Activated CD8-positive, alpha-beta memory T cell treated with anti-CD3 and anti-CD28 coated beads for 36 hours (primary cell): ENCODE data around the gene COA7. TPM values are rescaled to one million over a fixed set of nuclear protein-coding genes. Genes with fewer than 3 reads are reported as not detected.
"Not testable (repeated sequence)": the region's sequence is repeated elsewhere in the genome, so short reads cannot be mapped to it uniquely, and the experiment has no call there.

Source experiments
- CTCF ChIA-PET: fragments of 350-600 bp; sonication (Branson Sonifier 250); formaldehyde crosslinking; loops from one replicate; lab custom pipeline; 2021; ENCODE audit warnings: antibody characterized with exemption; lab: Charles Lee
- POLR2A ChIA-PET: fragments of 350-600 bp; sonication (Branson Sonifier 250); formaldehyde crosslinking; loops from one replicate; lab custom pipeline; 2021; ENCODE audit warnings: antibody characterized with exemption; lab: Charles Lee
- total RNA-seq, 2 experiments: library from RNA; stranded (reverse); gene quantifications; one replicate each; pipeline ENCODE4 v1.2.3, GENCODE V29; 2021

The COA7 gene
- total RNA-seq: 10 to 100 TPM; 37.2 to 37.5 TPM

DNA sequence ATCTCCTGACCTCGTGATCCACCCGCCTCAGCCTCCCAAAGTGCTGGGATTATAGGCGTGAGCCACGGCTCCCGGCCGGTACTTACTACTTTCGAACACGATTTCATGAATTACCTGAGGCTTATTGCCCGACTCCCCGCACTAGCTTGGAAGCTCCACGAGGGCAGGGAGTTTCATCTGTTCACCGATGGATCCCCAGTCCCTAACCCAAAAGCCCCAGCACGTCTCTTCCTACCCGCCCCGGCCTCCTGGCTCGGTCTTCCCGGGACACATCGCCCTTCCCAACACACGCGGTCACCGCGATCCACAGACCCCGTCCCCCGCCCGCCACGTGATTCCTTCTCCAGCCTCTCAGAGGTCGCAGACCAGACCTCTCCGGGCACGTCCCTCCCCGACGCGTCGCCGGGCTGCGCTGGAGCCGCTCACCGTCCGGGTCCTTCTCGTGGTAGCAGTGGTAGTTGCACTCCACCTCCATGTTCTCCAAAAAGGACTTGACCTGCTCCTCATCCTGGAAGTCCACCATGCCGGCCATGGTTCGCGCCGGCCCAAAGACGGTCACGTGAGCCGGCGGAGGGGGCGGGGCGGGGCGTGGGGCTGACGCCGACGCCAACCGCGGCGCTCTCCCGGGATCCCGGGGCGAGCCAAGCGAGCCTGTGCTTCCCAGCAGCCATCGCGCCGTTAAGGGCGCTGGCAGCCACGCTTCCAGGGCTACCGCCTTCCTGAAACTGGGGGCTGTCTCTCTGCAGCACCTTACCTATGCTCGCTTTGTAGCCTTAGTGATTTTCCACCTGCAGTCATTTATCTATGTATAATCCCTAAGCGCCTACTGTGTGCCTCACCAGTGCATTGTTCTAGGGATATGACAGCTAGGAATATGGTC, at the start of gene COA7:
Gene COA7, minus strand, starts transcription at position 553 of the 880 bp plus-strand sequence. Its CDS starts 21 bp downstream, at position 532.
- CTCF ChIA-PET: interaction anchor here (1.2 to 2.1 kb wide), 2 partner anchors 12 to 50 kb away, joined by 4 to 7 read pairs; no protein-coding TSS in a partner anchor
- POLR2A ChIA-PET: no interaction called here

DNA sequence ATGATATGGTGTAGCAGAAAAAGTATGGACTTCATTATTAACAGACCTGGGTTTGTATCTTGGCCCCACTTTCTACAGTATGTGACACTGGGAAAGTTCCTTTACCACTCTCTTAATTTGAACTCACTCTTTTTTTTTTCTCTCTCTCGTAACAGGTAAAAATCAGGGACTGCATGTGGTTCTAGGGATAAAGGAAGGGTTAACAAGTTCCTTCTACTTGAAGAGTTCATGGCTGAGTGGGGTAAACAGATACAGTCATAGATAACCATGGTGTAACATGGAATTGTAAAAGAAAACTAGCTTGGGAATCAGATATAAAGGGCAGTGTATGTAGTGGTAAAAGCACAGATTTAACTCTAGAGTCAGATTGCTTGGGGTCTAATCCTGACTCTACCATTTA, 49.3 kb upstream of the COA7 start:
- ChIA-PET POLR2A (no interaction called here), CTCF (interaction anchor here (0.9 to 1.9 kb wide), 2 partner anchors 21 to 48 kb away, joined by 3 to 7 read pairs; partner anchors contain the start of genes COA7 and ZYG11B)

DNA sequence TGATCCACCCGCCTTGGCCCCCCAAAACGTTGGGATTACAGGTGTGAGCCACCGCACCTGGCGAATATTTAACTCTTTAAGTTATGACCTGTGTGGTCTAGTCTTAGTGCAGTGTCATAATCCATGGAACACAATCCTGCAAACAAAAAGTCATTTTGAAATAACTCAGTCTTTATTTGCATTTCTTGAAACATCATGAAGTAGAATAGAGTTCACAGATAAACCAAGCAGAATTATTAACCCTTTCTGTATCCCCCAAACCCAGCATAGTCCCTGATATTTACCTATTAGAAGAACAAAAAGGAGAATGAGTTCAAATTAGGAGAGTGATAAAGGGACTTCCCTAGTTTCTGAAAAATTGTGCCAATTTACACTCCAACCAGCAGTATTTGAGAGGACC, 48.0 kb upstream of the COA7 start:
- POLR2A ChIA-PET: no interaction called here
- CTCF ChIA-PET: no interaction called here

DNA sequence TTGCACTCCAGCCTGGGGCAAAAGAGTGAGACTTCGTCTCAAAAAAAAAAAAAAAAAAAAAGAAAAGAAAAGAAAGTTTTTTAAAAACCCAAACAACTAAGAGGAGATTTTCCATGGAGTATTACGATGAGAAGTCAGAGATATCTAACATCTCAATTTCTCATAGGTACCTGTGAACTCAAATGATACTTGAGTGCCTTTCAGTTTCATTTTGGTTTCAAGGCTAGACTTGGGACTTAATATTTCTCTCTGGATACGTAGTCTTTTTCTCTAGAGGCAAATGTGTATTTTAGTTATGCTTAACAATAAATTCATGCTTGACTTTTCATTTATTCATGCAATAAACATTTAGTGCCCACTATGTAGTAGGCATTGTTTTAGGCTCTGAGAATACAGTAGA, 43.1 kb upstream of the COA7 start:
- CTCF ChIA-PET: no interaction called here
- POLR2A ChIA-PET: no interaction called here

GRCh38 chr1:52739699-52740467, 41.7 kb upstream of the COA7 start:
- CTCF ChIA-PET: interaction anchor here (1.1 kb wide), 1 partner anchor 11 kb away, joined by 5 read pairs; no protein-coding TSS in a partner anchor
- POLR2A ChIA-PET: no interaction called here

DNA sequence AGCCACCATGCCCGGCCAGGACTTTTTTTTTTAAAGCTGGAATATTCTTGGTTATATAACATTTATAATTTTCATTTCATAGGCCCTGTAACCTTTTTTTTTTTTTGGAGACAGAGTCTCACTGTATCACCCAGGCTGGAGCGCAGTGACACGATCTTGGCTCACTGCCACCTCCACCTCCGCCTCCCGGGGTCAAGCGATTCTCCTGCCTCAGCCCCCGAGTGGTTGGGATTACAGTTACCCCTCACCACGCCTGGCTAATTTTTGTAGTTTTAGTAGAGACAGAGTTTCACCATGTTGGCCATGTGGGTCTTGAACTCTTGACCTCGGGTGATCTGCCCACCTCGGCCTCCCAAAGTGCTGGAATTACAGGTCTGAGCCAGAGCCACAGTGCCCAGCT, 40.7 kb upstream of the COA7 start:
- ChIA-PET CTCF (no interaction called here), POLR2A (interaction anchor here (0.5 kb wide), 1 partner anchor 223 kb away, joined by 4 read pairs; no protein-coding TSS in a partner anchor)

GRCh38 chr1:52738148-52738547, 40.0 kb upstream of the COA7 start:
- ChIA-PET CTCF (no interaction called here), POLR2A (no interaction called here)

DNA sequence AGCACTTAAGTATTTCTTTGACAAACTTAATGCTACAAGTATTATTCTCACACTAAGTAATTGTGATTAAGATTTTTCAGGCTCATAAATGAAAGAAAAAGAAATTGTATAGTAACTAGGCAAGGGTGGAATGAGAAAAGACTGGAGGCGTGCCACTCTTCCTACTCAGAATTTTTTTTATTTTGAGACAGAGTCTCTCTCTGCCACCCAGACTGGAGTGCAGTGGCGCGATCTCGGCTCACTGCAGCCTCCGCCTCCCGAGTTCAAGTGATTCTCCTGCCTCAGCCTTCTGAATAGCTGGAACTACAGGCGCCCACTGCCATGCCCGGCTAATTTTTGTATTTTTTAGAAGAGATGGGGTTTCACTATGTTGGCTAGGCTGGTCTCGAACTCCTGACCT, 37.2 kb upstream of the COA7 start:
- CTCF ChIA-PET, POLR2A ChIA-PET: not testable (repeated sequence)

DNA sequence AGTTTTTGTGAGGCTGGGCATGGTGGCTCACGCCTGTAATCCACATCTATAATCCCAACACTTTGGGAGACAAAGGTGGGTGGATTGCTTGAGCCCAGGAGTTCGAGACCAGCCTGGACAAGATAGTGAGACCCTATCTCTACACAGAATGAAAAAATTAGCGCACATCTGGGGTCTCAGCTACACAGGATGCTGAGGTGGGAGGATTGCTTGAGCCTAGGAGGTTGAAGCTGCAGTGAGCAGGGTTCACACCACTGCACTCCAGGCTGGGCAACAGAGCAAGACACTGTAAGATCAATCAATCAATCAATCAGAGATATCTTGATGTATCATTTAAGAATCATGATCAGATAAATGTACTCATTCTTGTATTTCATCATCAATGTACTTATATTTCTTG, 35.2 kb upstream of the COA7 start:
- ChIA-PET CTCF (no interaction called here), POLR2A (no interaction called here)

- POLR2A ChIA-PET: interaction anchor here (0.7 kb wide), 1 partner anchor 33 kb away, joined by 6 read pairs; no protein-coding TSS in a partner anchor
- CTCF ChIA-PET: interaction anchor here (0.7 to 0.8 kb wide), 2 partner anchors 15 to 31 kb away, joined by 3 to 4 read pairs; no protein-coding TSS in a partner anchor
Observed at GRCh38 chr1:52727956-52728656, 30.0 kb upstream of the COA7 start.

DNA sequence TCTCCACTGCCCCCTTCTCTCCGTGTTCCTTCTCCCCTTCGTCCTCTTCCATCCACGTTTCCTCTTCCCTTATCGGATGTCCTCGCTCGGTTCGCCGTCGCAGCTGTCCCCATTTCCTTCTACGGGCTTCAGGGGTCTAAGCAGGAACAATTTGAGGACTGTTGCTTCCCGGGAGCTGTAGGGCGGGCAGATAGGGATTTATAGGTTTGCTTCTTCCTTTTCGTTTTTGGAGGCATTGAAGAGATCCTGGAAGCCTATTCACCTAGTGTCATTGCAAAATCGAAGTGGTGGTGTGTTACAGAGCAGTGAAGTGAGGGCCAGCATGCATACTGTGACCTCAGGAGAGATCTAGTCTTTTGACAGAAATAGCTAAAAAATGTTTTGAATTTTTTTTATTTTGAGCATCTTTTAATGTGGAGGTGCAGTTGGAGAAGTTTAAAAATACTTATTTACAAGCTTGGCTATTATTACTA, 29.0 kb upstream of the COA7 start:
- CTCF ChIA-PET: interaction anchor here (0.7 to 1.3 kb wide), 3 partner anchors 21 to 73 kb away, joined by 3 read pairs; no protein-coding TSS in a partner anchor
- POLR2A ChIA-PET: interaction anchor here (0.7 to 1.0 kb wide), 3 partner anchors 24 to 174 kb away, joined by 3 to 4 read pairs (median 3); partner anchors contain the start of gene TUT4

DNA sequence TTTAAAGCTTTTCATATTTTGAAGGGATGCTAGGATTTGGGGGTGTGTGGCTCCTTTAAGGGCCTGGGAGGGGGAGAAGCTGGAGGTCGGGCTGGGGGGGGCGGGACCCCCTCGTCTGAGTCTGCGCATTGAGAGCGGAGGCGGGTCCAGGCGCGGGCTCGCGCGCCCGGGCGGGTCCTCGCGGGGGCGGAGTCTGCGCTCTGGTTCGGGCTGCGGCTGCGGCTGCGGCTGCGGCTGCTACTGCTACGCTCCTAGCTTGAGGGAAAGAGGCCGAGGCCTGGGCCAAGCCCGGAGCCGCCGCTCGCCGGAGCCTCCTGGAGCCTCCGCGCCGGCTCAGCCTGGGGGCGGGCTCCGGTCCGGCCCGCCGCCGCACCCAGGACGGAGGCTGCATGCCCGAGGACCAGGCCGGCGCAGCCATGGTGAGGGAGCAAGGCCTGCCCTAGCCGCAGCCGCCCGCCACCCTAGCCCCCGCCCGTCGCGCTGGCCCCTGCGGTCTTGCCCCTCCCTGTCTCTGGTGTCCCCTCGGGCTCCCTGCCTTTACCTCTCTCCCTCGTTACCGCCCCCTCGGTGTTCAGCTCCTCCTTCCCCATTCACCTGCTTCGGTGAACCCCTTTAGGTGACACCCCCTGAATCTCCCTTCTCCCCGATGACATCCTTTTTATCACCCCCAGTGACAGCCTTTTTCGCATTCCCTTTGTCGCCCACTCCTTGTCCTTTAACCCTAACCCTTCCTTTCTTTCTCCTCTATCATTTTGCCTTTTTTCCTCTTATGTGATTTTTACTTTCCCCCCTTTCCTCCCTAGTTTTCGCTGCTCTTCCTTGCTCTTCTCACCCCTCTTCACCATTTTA, 28.3 kb upstream of the COA7 start, which contains the start of gene ZYG11B:
Gene ZYG11B, plus strand, starts transcription at position 189 of the 849 bp plus-strand sequence. Its CDS starts 201 bp downstream, at position 390.
- CTCF ChIA-PET: interaction anchor here (0.8 to 1.3 kb wide), 3 partner anchors 22 to 73 kb away, joined by 3 to 4 read pairs (median 3); no protein-coding TSS in a partner anchor
- POLR2A ChIA-PET: interaction anchor here (0.6 to 1.1 kb wide), 7 partner anchors 23 to 323 kb away, joined by 3 to 4 read pairs (median 3); partner anchors contain the start of gene TUT4

DNA sequence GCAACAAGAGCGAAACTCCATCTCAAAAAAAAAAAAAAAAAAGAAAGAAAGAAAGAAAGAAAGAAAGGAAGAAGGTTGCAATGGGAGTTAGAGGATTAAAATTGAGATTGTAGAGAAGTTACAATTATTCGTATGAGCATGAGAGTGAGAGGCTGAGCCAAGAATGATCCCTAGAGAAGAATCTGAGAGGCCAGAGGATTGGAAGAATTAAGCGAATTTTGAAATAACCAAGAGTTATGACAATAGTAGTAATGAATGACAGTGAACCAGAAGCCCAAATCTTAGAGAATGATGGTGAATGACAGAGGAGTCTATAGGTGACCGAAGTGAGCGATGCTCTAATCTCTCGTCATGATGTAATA, 27.7 kb upstream of the COA7 start:
- ChIA-PET CTCF (interaction anchor here (1.2 to 1.3 kb wide), 2 partner anchors 22 kb away, joined by 3 to 4 read pairs; no protein-coding TSS in a partner anchor), POLR2A (interaction anchor here (0.6 to 1.1 kb wide), 5 partner anchors 22 to 447 kb away, joined by 3 to 5 read pairs (median 3); no protein-coding TSS in a partner anchor)

DNA sequence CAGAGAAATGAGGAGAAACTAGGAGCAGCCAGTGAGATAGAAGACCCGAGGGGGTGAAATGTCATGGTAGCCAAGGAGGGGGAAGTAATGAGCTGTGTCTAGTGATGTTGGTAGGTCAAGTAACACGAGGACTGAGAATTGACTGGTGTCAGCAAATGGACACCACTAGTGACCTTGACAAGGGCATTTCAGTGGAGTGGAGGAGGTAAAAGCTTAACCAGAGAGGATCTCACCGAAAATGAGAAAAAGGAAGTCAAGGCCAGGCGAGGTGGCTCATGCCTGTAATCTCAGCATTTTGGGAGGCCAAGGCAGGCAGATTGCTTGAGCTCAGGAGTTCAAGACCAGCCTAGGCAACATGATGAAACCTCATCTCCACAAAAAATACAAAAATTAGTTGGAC, 25.1 kb upstream of the COA7 start:
- CTCF ChIA-PET: no interaction called here
- POLR2A ChIA-PET: no interaction called here

DNA sequence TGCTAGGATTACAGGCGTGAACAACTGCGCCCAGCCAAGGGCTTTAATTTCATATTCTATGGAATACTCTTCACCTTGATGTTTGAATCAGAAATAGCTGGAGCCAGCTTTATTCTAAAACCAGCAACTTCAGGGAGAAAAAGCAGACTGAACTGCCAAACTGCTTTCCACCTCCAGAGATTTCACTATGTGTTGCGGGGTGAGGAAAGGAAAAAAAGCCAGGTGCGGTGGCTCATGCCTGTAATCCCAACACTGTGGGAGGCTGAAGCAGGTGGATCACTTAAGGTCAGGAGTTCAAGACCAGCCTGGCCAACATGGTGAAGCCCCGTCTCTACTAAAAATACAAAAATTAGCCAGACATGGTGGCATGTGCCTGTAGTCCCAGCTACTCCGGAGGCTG, 17.1 kb upstream of the COA7 start:
- CTCF ChIA-PET: interaction anchor here (0.6 kb wide), 1 partner anchor 93 kb away, joined by 3 read pairs; no protein-coding TSS in a partner anchor

GRCh38 chr1:52713590-52713989, 15.4 kb upstream of the COA7 start:
- ChIA-PET POLR2A (no interaction called here), CTCF (no interaction called here)

More for the DNA sequence above, 17.1 kb upstream of the COA7 start:
- POLR2A ChIA-PET: not testable (repeated sequence)

GRCh38 chr1:52709016-52709415, 10.9 kb upstream of the COA7 start:
- ChIA-PET POLR2A (no interaction called here), CTCF (no interaction called here)
